ENCODE data around the gene COL25A1.

DNA sequence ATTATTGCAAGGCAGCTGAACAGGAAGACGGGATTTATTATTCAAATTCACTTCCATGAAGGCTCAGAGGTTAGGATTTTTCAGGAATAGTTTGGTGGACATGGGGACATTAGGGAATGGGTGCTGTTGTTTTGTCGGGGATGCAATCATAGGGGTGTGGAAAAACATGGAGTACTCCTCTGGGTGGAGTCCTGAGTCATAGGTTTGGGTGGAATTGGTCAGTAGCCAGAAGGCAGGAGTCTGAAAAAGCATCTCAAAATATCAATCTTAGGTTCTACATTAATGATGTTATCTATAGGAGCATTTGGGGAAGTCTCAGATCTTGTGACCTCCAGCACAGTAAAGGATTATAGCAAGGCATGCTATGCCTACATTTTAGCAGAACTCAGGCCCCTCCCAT is 525.1 kb downstream of the COL25A1 start:
- no peak for TF ChIP-seq EZH2 (IDR thresholded peaks at IDR 0.05; ENCODE audit: insufficient read depth, poor library complexity, severe bottlenecking)
- no peak for TF ChIP-seq EZH2phosphoT487 (IDR thresholded peaks at IDR 0.05; ENCODE audit: insufficient read depth, low read depth)
